OCI-LY1 (cell line): ENCODE results near the gene HBB.

Experiments used
- H2AFZ ChIP-seq: fragments of 200-600 bp; sonication (generic), shearing (Covaris generic); 2 replicates; pipeline ENCODE4 v1.6.0; 2014; ENCODE audit warnings: antibody characterized with exemption, mild to moderate bottlenecking, low read length
- H3F3A ChIP-seq: fragments of 200-600 bp; sonication (generic), shearing (Covaris generic); 2 replicates; pipeline ENCODE4 v1.6.0; 2014; ENCODE audit warnings: mild to moderate bottlenecking, antibody characterized with exemption, low read length, moderate library complexity; ENCODE audit not compliant: insufficient read depth
- H3K27ac ChIP-seq: fragments of 200-600 bp; sonication (generic); 2 replicates; pipeline ENCODE4 v1.5.1; 2014; ENCODE audit warnings: low read length, mixed run types, mild to moderate bottlenecking, low read depth; ENCODE audit not compliant: poor library complexity, severe bottlenecking
- H3K27me3 ChIP-seq: fragments of 200-600 bp; sonication (generic); 2 replicates; pipeline ENCODE4 v1.6.0; 2014; ENCODE audit warnings: antibody characterized with exemption, mild to moderate bottlenecking, low read length, moderate library complexity; ENCODE audit not compliant: insufficient read depth
- H3K36me3 ChIP-seq: fragments of 200-600 bp; sonication (generic); 2 replicates; pipeline ENCODE4 v1.6.1; 2014; ENCODE audit warnings: mild to moderate bottlenecking, antibody characterized with exemption, low read length, moderate library complexity, mixed read lengths; ENCODE audit not compliant: insufficient read depth
- H3K4me1 ChIP-seq: fragments of 200-600 bp; sonication (generic); 2 replicates; pipeline ENCODE4 v1.5.1; 2014; ENCODE audit warnings: mild to moderate bottlenecking, low read length, moderate library complexity; ENCODE audit not compliant: insufficient read depth, severe bottlenecking
- H3K4me2 ChIP-seq: fragments of 200-600 bp; sonication (generic), shearing (Covaris generic); 2 replicates; pipeline ENCODE4 v1.6.1; 2014; ENCODE audit warnings: low read length
- H3K4me3 ChIP-seq: fragments of 200-600 bp; sonication (generic); 2 replicates; pipeline ENCODE4 v1.5.1; 2014; ENCODE audit warnings: low read length, low read depth, mild to moderate bottlenecking, mixed read lengths; ENCODE audit not compliant: poor library complexity, severe bottlenecking
- H3K79me2 ChIP-seq: fragments of 200-600 bp; shearing (Covaris generic); 2 replicates; pipeline ENCODE4 v1.6.1; 2016; ENCODE audit warnings: mixed run types, low read length, mixed read lengths; ENCODE audit not compliant: insufficient read depth
- H3K9ac ChIP-seq: fragments of 200-600 bp; sonication (generic), shearing (Covaris generic); 2 replicates; pipeline ENCODE4 v1.6.1; 2014; ENCODE audit warnings: mild to moderate bottlenecking, low read length, mixed read lengths
- H3K9me2 ChIP-seq: fragments of 200-600 bp; sonication (generic), shearing (Covaris generic); 2 replicates; pipeline ENCODE4 v1.6.1; 2014; ENCODE audit warnings: low read depth, mild to moderate bottlenecking, low read length, mixed read lengths
- H3K9me3 ChIP-seq: fragments of 200-600 bp; shearing (Covaris generic); 2 replicates; pipeline ENCODE4 v1.6.1; 2014; ENCODE audit warnings: low read length, mixed read lengths
- H4K20me1 ChIP-seq: fragments of 200-600 bp; sonication (generic), shearing (Covaris generic); 2 replicates; pipeline ENCODE4 v1.6.0; 2016; ENCODE audit warnings: mild to moderate bottlenecking, low read length; ENCODE audit not compliant: insufficient read depth
- CTCF ChIP-seq: fragments of 200-600 bp; sonication (generic), shearing (Covaris generic); IDR thresholded peaks from 2 replicates; pipeline ENCODE4 v1.5.1; 2017; ENCODE audit warnings: mild to moderate bottlenecking, antibody characterized with exemption, low read length, moderate library complexity, mixed read lengths
- EZH2 ChIP-seq: fragments of 200-600 bp; sonication (generic), shearing (Covaris generic); IDR thresholded peaks from 2 replicates; pipeline ENCODE4 v1.8.0; 2017; ENCODE audit warnings: borderline replicate concordance, mixed run types, mild to moderate bottlenecking, antibody characterized with exemption, low read length, moderate library complexity, mixed read lengths

The HBB gene

DNA sequence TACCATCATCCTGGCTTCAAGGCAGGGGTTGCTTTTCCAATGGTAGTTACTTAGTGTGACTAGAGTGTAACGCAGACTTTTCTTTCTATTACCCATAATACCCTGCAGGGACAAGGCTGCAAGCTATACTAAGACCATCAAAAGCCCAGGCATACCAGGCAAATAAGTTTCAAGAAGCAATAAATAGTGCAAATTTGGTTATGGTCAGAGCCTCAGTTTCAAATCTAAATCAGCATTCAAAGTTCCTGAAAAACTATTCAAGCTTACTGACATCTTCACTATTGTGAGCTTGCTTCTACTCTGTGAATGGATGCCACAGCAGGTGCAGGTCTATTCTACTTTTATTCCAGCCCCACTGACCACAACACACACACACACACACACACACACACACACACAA lies 2.5 kb upstream of the HBB start:
- H3K27me3 ChIP-seq, result no peaks in the 10 kb centered on the region
- no peaks in the 10 kb centered on the region for H3F3A ChIP-seq
- no peaks in the 10 kb centered on the region for H3K79me2 ChIP-seq
- no peak overlapping the region for H3K9ac ChIP-seq
- no peak for TF ChIP-seq EZH2
- no peak for TF ChIP-seq CTCF
- no peak overlapping the region for H3K4me3 ChIP-seq
- H3K4me1 ChIP-seq, result no peaks in the 10 kb centered on the region
- H3K4me2 ChIP-seq, result no peak overlapping the region
- no peak overlapping the region for H3K27ac ChIP-seq
- no peak overlapping the region for H2AFZ ChIP-seq
- H3K36me3 ChIP-seq, result no peaks in the 10 kb centered on the region
- H3K9me3 ChIP-seq, result no peaks in the 10 kb centered on the region
- H4K20me1 ChIP-seq, result no peaks in the 10 kb centered on the region
- no peaks in the 10 kb centered on the region for H3K9me2 ChIP-seq

DNA sequence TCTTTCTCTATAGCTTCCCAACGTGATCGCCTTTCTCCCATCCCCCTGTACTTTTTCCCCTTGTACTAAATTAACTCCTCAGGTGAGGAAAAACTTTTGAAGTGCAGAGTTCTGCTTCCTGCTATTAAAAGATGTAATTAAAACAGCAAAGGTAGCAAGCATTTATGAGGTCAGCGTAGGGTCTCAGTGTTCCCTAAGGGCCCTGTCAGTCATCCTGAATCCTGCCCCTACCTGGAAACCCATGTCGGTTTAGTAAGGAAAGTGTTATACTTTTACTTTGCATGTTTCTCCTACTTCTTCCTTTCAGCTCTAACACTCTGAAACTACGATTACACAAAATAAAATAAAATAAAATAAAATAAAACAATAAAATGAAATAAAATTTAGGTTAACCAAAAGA lies 1.3 kb upstream of the HBB start:
- H3K79me2 ChIP-seq, result no peaks in the 10 kb centered on the region
- H3K4me2 ChIP-seq, result no peak overlapping the region
- H3K27me3 ChIP-seq, result no peaks in the 10 kb centered on the region
- no peaks in the 10 kb centered on the region for H4K20me1 ChIP-seq
- no peak overlapping the region for H3K9ac ChIP-seq
- H3K4me1 ChIP-seq, result no peaks in the 10 kb centered on the region
- H2AFZ ChIP-seq, result no peak overlapping the region
- H3K27ac ChIP-seq, result no peak overlapping the region
- H3F3A ChIP-seq, result no peaks in the 10 kb centered on the region
- no peak for TF ChIP-seq EZH2
- TF ChIP-seq CTCF, result no peak
- H3K36me3 ChIP-seq, result no peaks in the 10 kb centered on the region
- no peaks in the 10 kb centered on the region for H3K9me3 ChIP-seq
- H3K9me2 ChIP-seq, result no peaks in the 10 kb centered on the region
- no peak overlapping the region for H3K4me3 ChIP-seq

DNA sequence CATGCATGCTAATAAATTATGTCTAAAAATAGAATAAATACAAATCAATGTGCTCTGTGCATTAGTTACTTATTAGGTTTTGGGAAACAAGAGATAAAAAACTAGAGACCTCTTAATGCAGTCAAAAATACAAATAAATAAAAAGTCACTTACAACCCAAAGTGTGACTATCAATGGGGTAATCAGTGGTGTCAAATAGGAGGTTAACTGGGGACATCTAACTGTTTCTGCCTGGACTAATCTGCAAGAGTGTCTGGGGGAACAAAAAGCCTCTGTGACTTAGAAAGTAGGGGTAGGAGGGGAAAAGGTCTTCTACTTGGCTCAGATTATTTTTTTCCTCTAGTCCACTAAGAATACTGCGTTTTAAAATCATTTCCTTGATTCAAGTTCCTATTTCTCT lies 810 bp upstream of the HBB start:
- Histone ChIP-seq H3K79me2 (no peaks in the 10 kb centered on the region), H4K20me1 (no peaks in the 10 kb centered on the region), H2AFZ (no peak overlapping the region), H3K4me3 (no peak overlapping the region), H3K36me3 (no peaks in the 10 kb centered on the region), H3F3A (no peaks in the 10 kb centered on the region), H3K4me1 (no peaks in the 10 kb centered on the region), H3K27ac (no peak overlapping the region), H3K9ac (no peak overlapping the region), H3K9me2 (no peaks in the 10 kb centered on the region), H3K27me3 (no peaks in the 10 kb centered on the region), H3K4me2 (no peak overlapping the region), H3K9me3 (no peaks in the 10 kb centered on the region)
- TF ChIP-seq EZH2 (no peak), CTCF (no peak)
